ENCODE data around the gene SDR42E2. TPM values are rescaled to one million over a fixed set of nuclear protein-coding genes. Genes with fewer than 3 reads are reported as not detected.
"Not testable (repeated sequence)": the region's sequence is repeated elsewhere in the genome, so short reads cannot be mapped to it uniquely, and the experiment has no call there.

SDR42E2 gene
- total RNA-seq, 1 donor from 2014 or later = not detected

- DNase-seq (ENCODE audit: low spot score, unreplicated experiment) = no peak
- Mint-ChIP-seq H3K27me3 (peaks cover 20% of the 10 kb centered on the region), H3K9me3 (ENCODE audit: low read depth) (no peaks in the 10 kb centered on the region), H3K4me1 (ENCODE audit: low read depth) (no peaks in the 10 kb centered on the region), H3K36me3 (ENCODE audit: insufficient read depth) (no peaks in the 10 kb centered on the region), H3K4me3 (ENCODE audit: low read depth) (no peak overlapping the region), H3K27ac (no peak overlapping the region)
- no peak for TF ChIP-seq CTCF (IDR thresholded peaks at IDR 0.05; ENCODE audit: unreplicated experiment)
Observed at GRCh38 chr16:22123146-22123545, 39.2 kb upstream of the SDR42E2 start.

- no peak overlapping the region for H3K4me3 Mint-ChIP-seq (ENCODE audit: low read depth)
- no peak overlapping the region for H3K27ac Mint-ChIP-seq
- TF ChIP-seq CTCF (IDR thresholded peaks at IDR 0.05; ENCODE audit: unreplicated experiment) = no peak
- peaks cover 20% of the 10 kb centered on the region for H3K27me3 Mint-ChIP-seq
- no peaks in the 10 kb centered on the region for H3K36me3 Mint-ChIP-seq (ENCODE audit: insufficient read depth)
- no peaks in the 10 kb centered on the region for H3K4me1 Mint-ChIP-seq (ENCODE audit: low read depth)
- DNase-seq (ENCODE audit: low spot score, unreplicated experiment) = no peak
- no peaks in the 10 kb centered on the region for H3K9me3 Mint-ChIP-seq (ENCODE audit: low read depth)
Observed at GRCh38 chr16:22123759-22124490, 38.4 kb upstream of the SDR42E2 start.

DNA sequence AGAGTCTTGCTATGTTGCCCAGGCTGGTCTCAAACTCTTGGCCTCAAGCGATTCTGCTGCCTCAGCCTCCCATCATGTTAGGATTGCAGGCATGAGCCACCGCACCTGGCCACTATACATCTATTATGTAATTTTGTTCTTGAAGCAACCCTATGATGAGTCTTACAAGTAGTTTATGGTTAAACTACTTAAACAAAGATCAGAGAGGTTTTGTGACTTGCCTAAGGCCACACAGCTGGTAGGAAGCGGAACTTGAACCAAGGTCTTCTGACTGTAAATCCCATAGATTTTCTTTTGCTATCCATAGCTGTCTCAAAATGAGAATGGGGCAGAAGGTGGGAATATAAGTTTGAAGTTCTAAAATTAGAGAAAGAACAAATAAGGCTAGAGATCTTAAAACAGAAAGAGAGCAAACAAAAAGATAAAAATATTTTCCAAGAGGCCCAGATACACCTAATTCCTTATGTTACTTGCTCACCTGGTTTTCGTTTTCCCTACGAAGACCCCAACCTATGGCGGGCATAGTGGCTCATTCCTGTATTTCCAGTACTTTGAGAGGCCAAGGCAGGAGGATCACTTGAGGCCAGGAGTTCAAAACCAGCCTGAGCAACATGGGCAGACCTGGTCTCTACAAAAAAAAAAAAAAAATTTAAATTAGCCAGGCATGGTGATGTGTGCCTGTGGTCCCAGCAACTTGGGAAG lies 37.6 kb upstream of the SDR42E2 start:
- peaks cover 25% of the 10 kb centered on the region for H3K27me3 Mint-ChIP-seq
- H3K4me1 Mint-ChIP-seq (ENCODE audit: low read depth) = no peaks in the 10 kb centered on the region
- H3K4me3 Mint-ChIP-seq (ENCODE audit: low read depth) = no peak overlapping the region
- no peak for TF ChIP-seq CTCF (IDR thresholded peaks at IDR 0.05; ENCODE audit: unreplicated experiment)
- H3K27ac Mint-ChIP-seq = no peak overlapping the region
- no peak for DNase-seq (ENCODE audit: low spot score, unreplicated experiment)
- H3K36me3 Mint-ChIP-seq (ENCODE audit: insufficient read depth) = no peaks in the 10 kb centered on the region
- H3K9me3 Mint-ChIP-seq (ENCODE audit: low read depth) = no peaks in the 10 kb centered on the region

- no peak overlapping the region for H3K27ac Mint-ChIP-seq
- H3K36me3 Mint-ChIP-seq (ENCODE audit: insufficient read depth) = no peaks in the 10 kb centered on the region
- DNase-seq (ENCODE audit: low spot score, unreplicated experiment) = no peak
- H3K9me3 Mint-ChIP-seq (ENCODE audit: low read depth) = no peaks in the 10 kb centered on the region
- no peak for TF ChIP-seq CTCF (IDR thresholded peaks at IDR 0.05; ENCODE audit: unreplicated experiment)
- H3K27me3 Mint-ChIP-seq = peaks cover 24% of the 10 kb centered on the region
- no peak overlapping the region for H3K4me3 Mint-ChIP-seq (ENCODE audit: low read depth)
- H3K4me1 Mint-ChIP-seq (ENCODE audit: low read depth) = no peaks in the 10 kb centered on the region
Observed at GRCh38 chr16:22126037-22126558, 36.2 kb upstream of the SDR42E2 start.

DNA sequence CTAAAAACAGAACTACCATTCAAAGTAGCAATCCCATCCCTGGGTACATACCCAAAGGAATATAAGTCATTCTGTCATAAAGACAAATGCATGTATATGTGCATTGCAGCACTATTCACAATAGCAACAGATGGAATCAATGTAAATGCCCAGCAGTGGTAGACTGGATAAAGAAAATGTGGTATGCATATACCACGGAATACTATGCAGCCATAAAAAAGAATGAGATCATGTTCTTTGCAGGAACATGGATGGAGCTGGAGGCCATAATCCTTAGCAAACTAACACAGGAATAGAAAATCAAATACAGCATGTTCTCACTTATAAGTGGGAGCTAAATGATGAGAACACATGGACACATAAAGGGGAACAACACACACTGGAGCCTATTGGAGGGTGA lies 33.8 kb upstream of the SDR42E2 start:
- not testable (repeated sequence) for H3K27ac Mint-ChIP-seq; H3K4me3 Mint-ChIP-seq (ENCODE audit: low read depth); H3K36me3 Mint-ChIP-seq (ENCODE audit: insufficient read depth); DNase-seq (ENCODE audit: low spot score, unreplicated experiment); H3K4me1 Mint-ChIP-seq (ENCODE audit: low read depth); H3K9me3 Mint-ChIP-seq (ENCODE audit: low read depth)
- H3K27me3 Mint-ChIP-seq = peaks cover 13% of the 10 kb centered on the region

Measured in progenitor cell of endocrine pancreas (in vitro differentiated cells).